Measurements from ENCODE around the gene GCNT2.

GRCh38 chr6:10484912-10485311, 36.2 kb upstream of the GCNT2 start:
- TF ChIP-seq USF1 (CRISPR knock-in tag; IDR thresholded peaks at IDR 0.05) (no peak), CTCF (IDR thresholded peaks at IDR 0.05) (no peak), JUN (CRISPR knock-in tag; IDR thresholded peaks at IDR 0.05) (no peak), SMAD3 (CRISPR knock-in tag; IDR thresholded peaks at IDR 0.05; ENCODE audit: borderline replicate concordance) (no peak)
